Lung (tissue), 12 donors: ENCODE data around the gene CDK15. TPM values are rescaled to one million over a fixed set of nuclear protein-coding genes. Genes with fewer than 3 reads are reported as not detected.

Source experiments
- ATAC-seq: fragments of 200-7000 bp; cut with Tn5 transposase; one replicate; pipeline ENCODE4 v1.9.1; 2020; ENCODE audit warnings: moderate number of reproducible peaks; ENCODE audit not compliant: insufficient read depth, low FRiP score
- DNase-seq, 3 donors: peaks; one replicate each; pipeline ENCODE4 v3.0.0-alpha.2; 2013 to 2017
- H3K27ac ChIP-seq, 2 donors: one replicate each; pipeline ENCODE4 v1.5.1; 2013; ENCODE audit warnings: mild to moderate bottlenecking in 2 of 2, moderate library complexity in 2 of 2, control low read depth in 1 of 2, inconsistent platforms in 1 of 2, low read depth in 1 of 2, low read length in 1 of 2
- H3K27me3 ChIP-seq, 3 donors: one replicate each; pipeline ENCODE4 v1.5.1; 2013; ENCODE audit warnings: low read length in 2 of 3; ENCODE audit not compliant: control insufficient read depth in 3 of 3, insufficient read depth in 3 of 3
- H3K36me3 ChIP-seq, 4 donors: one replicate each; pipeline ENCODE4 v1.5.1; 2013; ENCODE audit warnings: low read length in 4 of 4, mild to moderate bottlenecking in 1 of 4, moderate library complexity in 1 of 4; ENCODE audit not compliant: control insufficient read depth in 4 of 4, insufficient read depth in 4 of 4
- H3K4me1 ChIP-seq, 5 donors: one replicate each; pipeline ENCODE4 v1.5.1; 2013; ENCODE audit warnings: low read length in 5 of 5, mild to moderate bottlenecking in 2 of 5, moderate library complexity in 1 of 5; ENCODE audit not compliant: control insufficient read depth in 5 of 5, insufficient read depth in 5 of 5
- H3K4me3 ChIP-seq: one replicate; pipeline ENCODE4 v1.5.1; 2013; ENCODE audit warnings: mild to moderate bottlenecking, control low read depth, moderate library complexity
- H3K9ac ChIP-seq, 2 donors: one replicate each; pipeline ENCODE4 v1.5.1; 2013; ENCODE audit warnings: low read length in 2 of 2, control low read depth in 1 of 2; ENCODE audit not compliant: insufficient read depth in 1 of 2
- H3K9me3 ChIP-seq, 4 donors: one replicate each; pipeline ENCODE4 v1.5.1; 2013; ENCODE audit warnings: low read length in 3 of 4, mild to moderate bottlenecking in 1 of 4, moderate library complexity in 1 of 4; ENCODE audit not compliant: control insufficient read depth in 4 of 4, insufficient read depth in 3 of 4
- CTCF ChIP-seq: IDR thresholded peaks from 2 replicates; pipeline ENCODE4 v1.5.1; 2012; ENCODE audit warnings: mild to moderate bottlenecking; ENCODE audit errors: control extremely low read depth, extremely low read depth
- WGBS, 2 donors: extraction: QIAGEN DNeasy Blood & Tissue Kit; methylation state at CpG; one replicate each; pipeline ENCODE4 v1.1.7; 2013; 5-methylcytosine and 5-hydroxymethylcytosine counted together
- polyA plus RNA-seq, 2 donors: library from polyadenylated mRNA; stranded (reverse); fragments of 200-250 nt; gene quantifications; one replicate each; pipeline ENCODE4 v1.2.1, GENCODE V29; 2013
- total RNA-seq, 2 donors: library from RNA; depleted of rRNA in 1 of 2; stranded (reverse); fragments of >200 nt in 1 of 2; gene quantifications; one replicate each; pipeline ENCODE4 v1.2.1, GENCODE V29; 2014 to 2021
- donor health status: control.
- donor health status: control.
- donor health status: Bipolar disorder and iron deficiency.
- donor health status: healthy.
- donor health status: DM: yes; HTN: yes; CAD: no.

CDK15 gene
- total and polyA plus RNA-seq, 4 donors, result 0.07 to 2.3 (median 0.12) TPM

GRCh38 chr2:201789395-201789794 lies 16.9 kb upstream of the CDK15 start:
- ATAC-seq, result no peak
- WGBS, 2 donors, result 68 to 82% methylated on average over 2 of the region's 2 CpGs
- Histone ChIP-seq H3K4me1 (no peaks in the 10 kb centered on the region), H3K27ac (no peak overlapping the region), H3K27me3 (peaks cover 0 to 1% (median 0%) of the 10 kb centered on the region in 3 donors), H3K9me3 (no peaks in the 10 kb centered on the region), H3K9ac (no peak overlapping the region), H3K4me3 (no peak overlapping the region), H3K36me3 (no peaks in the 10 kb centered on the region)
- TF ChIP-seq CTCF, result no peak
- DNase-seq, result no peak

DNA sequence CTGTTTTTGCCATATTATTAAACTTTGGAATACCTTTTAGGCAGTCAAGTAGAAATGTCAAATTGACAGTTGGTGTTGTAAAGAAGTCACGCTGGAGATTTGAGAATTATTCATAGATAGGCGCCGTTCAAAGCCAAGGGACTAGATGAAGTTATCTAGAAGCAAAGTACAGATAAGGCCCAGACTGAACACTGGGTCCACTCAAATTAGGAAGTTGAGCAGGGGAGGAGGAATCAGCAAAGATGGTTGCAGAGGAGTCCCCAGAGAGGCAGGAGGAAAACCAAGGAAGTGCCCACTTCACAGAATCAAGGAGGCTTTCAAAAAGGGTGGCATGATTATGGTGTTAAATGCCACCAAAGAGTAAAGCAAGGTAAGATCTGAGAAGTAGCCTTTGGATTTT lies 16.0 kb upstream of the CDK15 start:
- ATAC-seq, result no peak
- no peak for DNase-seq
- no peaks in the 10 kb centered on the region for H3K4me1 ChIP-seq
- H3K9ac ChIP-seq, result no peak overlapping the region
- H3K36me3 ChIP-seq, result no peaks in the 10 kb centered on the region
- no peaks in the 10 kb centered on the region for H3K9me3 ChIP-seq
- H3K4me3 ChIP-seq, result no peak overlapping the region
- H3K27ac ChIP-seq, result no peak overlapping the region
- WGBS, 2 donors, result 84 to 92% methylated on average over 3 of the region's 3 CpGs
- no peak for TF ChIP-seq CTCF
- H3K27me3 ChIP-seq, result no peaks in the 10 kb centered on the region

- H3K9ac ChIP-seq, result no peak overlapping the region
- ATAC-seq, result no peak
- H3K4me1 ChIP-seq, result no peaks in the 10 kb centered on the region
- 89 to 91% methylated on average over 2 of the region's 2 CpGs for WGBS, 2 donors
- no peaks in the 10 kb centered on the region for H3K9me3 ChIP-seq
- H3K27me3 ChIP-seq, result no peaks in the 10 kb centered on the region
- H3K36me3 ChIP-seq, result no peaks in the 10 kb centered on the region
- no peak overlapping the region for H3K4me3 ChIP-seq
- no peak for TF ChIP-seq CTCF
- no peak overlapping the region for H3K27ac ChIP-seq
- DNase-seq, result no peak
Observed at GRCh38 chr2:201790989-201791388, 15.3 kb upstream of the CDK15 start.

DNA sequence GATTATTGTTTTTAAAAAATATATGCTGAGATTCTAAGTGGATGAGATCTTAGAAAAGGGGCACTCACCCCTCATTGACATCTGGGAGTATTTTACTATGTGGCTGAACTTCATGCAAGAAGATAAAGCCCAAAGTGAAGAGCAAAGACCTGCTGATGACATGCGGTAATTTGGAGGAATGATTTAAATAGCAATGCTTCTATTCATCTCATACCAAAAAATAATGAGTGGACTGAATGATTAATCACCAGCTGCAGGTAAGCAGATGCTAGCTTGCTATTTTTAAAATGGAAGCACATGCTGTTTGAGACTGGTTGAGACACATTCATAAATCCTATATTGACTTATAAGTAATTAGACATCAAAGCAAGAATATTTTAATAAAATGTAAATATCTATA lies 12.7 kb upstream of the CDK15 start:
- ATAC-seq, result no peak
- DNase-seq, result no peak
- Histone ChIP-seq H3K4me3 (no peak overlapping the region), H3K4me1 (no peaks in the 10 kb centered on the region), H3K9ac (no peak overlapping the region), H3K9me3 (no peaks in the 10 kb centered on the region), H3K36me3 (no peaks in the 10 kb centered on the region), H3K27me3 (no peaks in the 10 kb centered on the region), H3K27ac (no peak overlapping the region)
- 86 to 97% methylated on average over 1 of the region's 1 CpG for WGBS, 2 donors
- no peak for TF ChIP-seq CTCF
